ENCODE results near the gene MAP4K5. TPM values are rescaled to one million over a fixed set of nuclear protein-coding genes. Genes with fewer than 3 reads are reported as not detected.

The MAP4K5 gene
- polyA plus RNA-seq, 1 donor, result 27.1 TPM

Other genes starting within 250 kb of the MAP4K5 start
- 6.7 TPM for gene L2HGDH, start 220.3 kb downstream of the MAP4K5 start, polyA plus RNA-seq (ENCODE audit: insufficient read length)
- gene DMAC2L, start 220.2 kb downstream of the MAP4K5 start, polyA plus RNA-seq (ENCODE audit: insufficient read length), result 18.5 TPM
- gene CDKL1, start 135.7 kb downstream of the MAP4K5 start, polyA plus RNA-seq (ENCODE audit: insufficient read length), result 7.2 TPM
- 4.4 TPM for gene ATL1, start 27.6 kb upstream of the MAP4K5 start, polyA plus RNA-seq (ENCODE audit: insufficient read length)
- gene SAV1, start 135.7 kb upstream of the MAP4K5 start, polyA plus RNA-seq (ENCODE audit: insufficient read length), result 24.6 TPM

All from hindlimb muscle (tissue), 1 donor.